OCI-LY3 (cell line): ENCODE results near the gene ANKRD10.

ENCODE experiments used
- H2AFZ ChIP-seq: fragments of 200-600, 300-600 bp; shearing (Covaris generic); 2 replicates; pipeline ENCODE4 v1.6.0; 2014; ENCODE audit warnings: antibody characterized with exemption, low read depth, low read length
- H3K27ac ChIP-seq: fragments of 200-600, 300-600 bp; sonication (generic); 2 replicates; pipeline ENCODE4 v1.5.1; 2014; ENCODE audit warnings: mild to moderate bottlenecking, low read length, moderate library complexity, mixed read lengths
- H3K27me3 ChIP-seq: fragments of 200-600, 300-600 bp; sonication (generic); 2 replicates; pipeline ENCODE4 v1.6.1; 2014; ENCODE audit warnings: low read depth, low read length, mixed read lengths
- H3K36me3 ChIP-seq: fragments of 200-600, 300-600 bp; sonication (generic); replicated peaks from 2 replicates; pipeline ENCODE3; 2014; ENCODE audit warnings: low read depth, low read length, mixed read lengths
- H3K4me1 ChIP-seq: fragments of 300-600, 200-600 bp; sonication (generic); 2 replicates; pipeline ENCODE4 v1.6.1; 2014; ENCODE audit warnings: low read length, mixed read lengths
- H3K4me2 ChIP-seq: fragments of 200-600, 300-600 bp; sonication (generic); 2 replicates; pipeline ENCODE4 v1.6.1; 2014; ENCODE audit warnings: low read length, mixed read lengths
- H3K4me3 ChIP-seq: fragments of 300-600, 200-600 bp; sonication (generic); 2 replicates; pipeline ENCODE4 v1.5.1; 2014; ENCODE audit warnings: antibody characterized with exemption, mild to moderate bottlenecking, low read length, moderate library complexity
- H3K79me2 ChIP-seq: fragments of 300-600, 200-600 bp; shearing (Covaris generic); 2 replicates; pipeline ENCODE4 v1.6.1; 2014; ENCODE audit warnings: mild to moderate bottlenecking, low read length, mixed read lengths
- H3K9ac ChIP-seq: fragments of 300-600, 200-600 bp; shearing (Covaris generic); 2 replicates; pipeline ENCODE4 v1.6.0; 2014; ENCODE audit warnings: mild to moderate bottlenecking, low read length, moderate library complexity
- H3K9me3 ChIP-seq: fragments of 200-600, 300-600 bp; shearing (Covaris generic); 2 replicates; pipeline ENCODE4 v1.6.1; 2014; ENCODE audit warnings: low read length, mixed read lengths; ENCODE audit not compliant: insufficient read depth
- H4K20me1 ChIP-seq: fragments of 200-600, 300-600 bp; sonication (generic); 2 replicates; pipeline ENCODE4 v1.6.1; 2016; ENCODE audit warnings: low read length, mixed read lengths; ENCODE audit not compliant: insufficient read depth
- EZH2phosphoT487 ChIP-seq: fragments of 200-600 bp; shearing (Covaris generic); IDR thresholded peaks from 2 replicates; pipeline ENCODE4 v1.6.1; 2018; ENCODE audit warnings: antibody characterized with exemption, mixed run types, low read depth
- TF ChIP-seq, protein P1 (sequence below): fragments of 200-600, 300-600 bp; sonication (generic); IDR thresholded peaks from 2 replicates; pipeline ENCODE4 v1.5.1; 2014; ENCODE audit warnings: antibody characterized with exemption, low read length, low read depth

ANKRD10 gene

DNA sequence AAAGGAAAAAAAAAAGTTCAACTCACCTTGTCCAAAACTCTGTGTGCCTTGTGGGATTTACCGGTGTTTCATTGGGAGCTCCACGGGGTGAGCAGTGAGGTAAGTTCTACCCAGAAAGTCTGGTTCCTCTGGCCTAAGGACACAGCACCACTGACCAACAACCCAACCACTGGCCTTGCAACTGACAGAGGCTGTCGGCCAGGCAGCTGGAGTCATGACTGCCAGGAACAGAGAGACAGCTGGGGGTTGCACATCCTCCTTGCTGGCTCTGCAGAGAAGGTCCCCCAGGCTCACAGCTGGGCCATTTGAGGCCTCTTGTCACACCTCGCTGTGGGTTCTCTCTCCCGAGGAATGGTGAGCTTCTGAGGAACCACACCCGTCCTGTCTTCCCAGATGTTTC, 59.5 kb downstream of the ANKRD10 start:
- H3K27me3 ChIP-seq, result peaks cover 7% of the 10 kb centered on the region
- no peak for TF ChIP-seq EZH2phosphoT487
- TF ChIP-seq, protein P1, sequence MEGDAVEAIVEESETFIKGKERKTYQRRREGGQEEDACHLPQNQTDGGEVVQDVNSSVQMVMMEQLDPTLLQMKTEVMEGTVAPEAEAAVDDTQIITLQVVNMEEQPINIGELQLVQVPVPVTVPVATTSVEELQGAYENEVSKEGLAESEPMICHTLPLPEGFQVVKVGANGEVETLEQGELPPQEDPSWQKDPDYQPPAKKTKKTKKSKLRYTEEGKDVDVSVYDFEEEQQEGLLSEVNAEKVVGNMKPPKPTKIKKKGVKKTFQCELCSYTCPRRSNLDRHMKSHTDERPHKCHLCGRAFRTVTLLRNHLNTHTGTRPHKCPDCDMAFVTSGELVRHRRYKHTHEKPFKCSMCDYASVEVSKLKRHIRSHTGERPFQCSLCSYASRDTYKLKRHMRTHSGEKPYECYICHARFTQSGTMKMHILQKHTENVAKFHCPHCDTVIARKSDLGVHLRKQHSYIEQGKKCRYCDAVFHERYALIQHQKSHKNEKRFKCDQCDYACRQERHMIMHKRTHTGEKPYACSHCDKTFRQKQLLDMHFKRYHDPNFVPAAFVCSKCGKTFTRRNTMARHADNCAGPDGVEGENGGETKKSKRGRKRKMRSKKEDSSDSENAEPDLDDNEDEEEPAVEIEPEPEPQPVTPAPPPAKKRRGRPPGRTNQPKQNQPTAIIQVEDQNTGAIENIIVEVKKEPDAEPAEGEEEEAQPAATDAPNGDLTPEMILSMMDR, result no peak
- no peak overlapping the region for H3K4me3 ChIP-seq
- no peaks in the 10 kb centered on the region for H3K79me2 ChIP-seq
- no peak overlapping the region for H2AFZ ChIP-seq
- no peak overlapping the region for H3K4me2 ChIP-seq
- H3K4me1 ChIP-seq, result peaks cover 4% of the 10 kb centered on the region; the same call in 1 of the 2 replicates
- H3K27ac ChIP-seq, result no peak overlapping the region
- peaks cover 5% of the 10 kb centered on the region for H3K9me3 ChIP-seq
- no peaks in the 10 kb centered on the region for H4K20me1 ChIP-seq
- no peaks in the 10 kb centered on the region for H3K36me3 ChIP-seq
- H3K9ac ChIP-seq, result no peak overlapping the region

DNA sequence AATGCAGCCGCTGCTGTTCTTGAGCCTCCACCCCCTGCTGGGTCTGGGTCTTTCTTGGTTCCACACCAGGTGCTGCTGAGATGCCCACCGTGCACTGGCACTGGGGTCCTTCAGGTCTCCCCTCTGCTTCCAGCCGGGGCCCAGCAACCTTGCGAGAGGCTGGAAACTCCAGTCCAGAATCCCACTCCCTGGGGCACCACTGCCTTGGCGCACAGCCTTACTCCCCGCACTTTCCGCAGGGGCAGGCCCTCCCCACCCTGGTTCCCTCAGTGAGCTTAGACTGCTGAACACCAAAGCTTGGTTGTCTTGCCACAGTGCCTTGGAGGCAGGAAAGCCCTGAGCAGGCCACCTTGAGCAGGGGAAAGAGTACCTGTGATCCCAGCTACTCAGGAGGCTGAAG, 60.0 kb downstream of the ANKRD10 start:
- Histone ChIP-seq H3K4me2 (no peak overlapping the region), H3K79me2 (no peaks in the 10 kb centered on the region)
- TF ChIP-seq, protein P1, result no peak
- no peak for TF ChIP-seq EZH2phosphoT487

DNA sequence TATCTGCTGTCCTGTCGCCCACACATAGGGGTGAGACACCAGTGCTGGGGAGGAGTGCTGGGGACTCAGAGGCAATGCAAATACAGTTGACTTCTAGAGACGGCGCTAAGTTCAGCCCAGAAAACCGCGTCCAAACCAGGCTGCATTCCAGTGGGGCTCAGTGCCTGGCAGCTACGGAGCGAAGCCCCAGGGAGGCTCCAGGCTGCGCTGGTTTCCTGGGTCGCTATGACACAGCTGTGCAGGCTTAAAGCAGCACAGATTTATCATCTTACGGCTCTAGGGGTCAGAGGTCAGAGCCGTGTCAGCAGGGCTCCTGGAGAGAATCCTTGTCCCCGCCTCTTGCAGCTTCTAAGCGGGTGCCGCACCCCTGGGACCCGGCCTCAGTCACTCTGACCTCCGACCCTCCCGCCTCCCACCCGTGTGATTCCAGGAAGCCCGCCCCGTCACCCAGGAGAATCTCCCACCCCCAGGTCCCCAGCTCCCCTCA, 61.6 kb downstream of the ANKRD10 start:
- H3K27ac ChIP-seq, result no peak overlapping the region
- H3K36me3 ChIP-seq, result no peaks in the 10 kb centered on the region
- H3K27me3 ChIP-seq, result peaks cover 27% of the 10 kb centered on the region
- no peaks in the 10 kb centered on the region for H3K79me2 ChIP-seq
- H3K9ac ChIP-seq, result no peak overlapping the region
- H2AFZ ChIP-seq, result no peak overlapping the region
- peaks cover 4% of the 10 kb centered on the region; the same call in 1 of the 2 replicates for H3K4me1 ChIP-seq
- no peaks in the 10 kb centered on the region for H4K20me1 ChIP-seq
- no peak overlapping the region for H3K4me2 ChIP-seq
- TF ChIP-seq EZH2phosphoT487, result no peak
- TF ChIP-seq, protein P1, result no peak
- peaks cover 5% of the 10 kb centered on the region for H3K9me3 ChIP-seq
- no peak overlapping the region for H3K4me3 ChIP-seq

More for the DNA sequence above, 60.0 kb downstream of the ANKRD10 start:
- H3K4me1 ChIP-seq, result peaks cover 4% of the 10 kb centered on the region; the same call in 1 of the 2 replicates
- H3K36me3 ChIP-seq, result no peaks in the 10 kb centered on the region
- H3K9me3 ChIP-seq, result peaks cover 5% of the 10 kb centered on the region
- no peak overlapping the region for H2AFZ ChIP-seq
- no peak overlapping the region for H3K27ac ChIP-seq
- H4K20me1 ChIP-seq, result no peaks in the 10 kb centered on the region
- no peak overlapping the region for H3K9ac ChIP-seq
- peaks cover 12% of the 10 kb centered on the region for H3K27me3 ChIP-seq
- no peak overlapping the region for H3K4me3 ChIP-seq

DNA sequence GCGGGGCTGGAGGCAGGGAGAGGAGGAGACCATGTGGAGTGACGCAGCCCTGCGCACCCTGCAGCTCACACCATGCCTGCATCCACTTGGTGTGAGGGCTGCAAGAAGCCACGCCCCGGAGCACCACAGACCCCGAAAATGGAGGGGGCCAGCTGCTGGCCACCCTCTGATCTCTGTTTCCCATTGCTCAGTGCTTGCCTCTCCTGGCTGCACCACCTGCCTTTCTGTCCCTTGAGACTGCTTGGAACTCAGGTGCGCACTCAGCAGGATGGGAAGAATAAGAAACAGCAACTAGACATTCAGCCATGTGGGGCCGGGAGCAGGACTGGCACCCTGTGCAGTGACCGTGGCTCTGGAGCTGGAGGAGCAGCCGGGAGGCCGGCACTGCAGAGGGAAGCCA, 64.0 kb downstream of the ANKRD10 start:
- Histone ChIP-seq H3K9ac (no peak overlapping the region), H3K27ac (no peak overlapping the region), H3K79me2 (no peaks in the 10 kb centered on the region), H3K36me3 (no peaks in the 10 kb centered on the region), H3K4me1 (peaks cover 4% of the 10 kb centered on the region; the same call in 1 of the 2 replicates), H3K9me3 (no peaks in the 10 kb centered on the region), H3K27me3 (peaks cover 39% of the 10 kb centered on the region), H2AFZ (no peak overlapping the region), H3K4me2 (no peak overlapping the region), H3K4me3 (no peak overlapping the region), H4K20me1 (no peaks in the 10 kb centered on the region)
- TF ChIP-seq EZH2phosphoT487, result no peak
- TF ChIP-seq, protein P1, result no peak
